H1 (cell line): ENCODE results near the gene DICER1. TPM values are rescaled to one million over a fixed set of nuclear protein-coding genes. Genes with fewer than 3 reads are reported as not detected.
"Not testable (repeated sequence)": the region's sequence is repeated elsewhere in the genome, so short reads cannot be mapped to it uniquely, and the experiment has no call there.

ENCODE experiments used
- CTCF ChIA-PET: fragments of 300-600 bp; sonication (Branson Sonifier 250); formaldehyde crosslinking; loops from one replicate; lab custom pipeline; 2021; ENCODE audit not compliant: partially characterized antibody; lab: Charles Lee
- POLR2A ChIA-PET: fragments of 300-600 bp; sonication (Branson Sonifier 250); formaldehyde crosslinking; loops from one replicate; lab custom pipeline; 2021; ENCODE audit warnings: inconsistent platforms; ENCODE audit not compliant: partially characterized antibody; lab: Charles Lee
- DNase-seq, 2 experiments: peaks; one replicate each; pipeline versions ENCODE4 v3.0.0 to v3.0.0-alpha.2; 2010 to 2022; ENCODE audit warnings: low spot score in 2 of 2, low read depth in 1 of 2, mixed read lengths in 1 of 2
- FAIRE-seq: peaks from 2 replicates; lab custom pipeline; 2011; peaks lifted over from hg19 to GRCh38; lab: Jason Lieb, UNC
- H2AFZ ChIP-seq: 2 replicates; pipeline ENCODE4 v1.8.1; 2012; ENCODE audit warnings: low read length, inconsistent platforms
- H2AK5ac ChIP-seq: 2 replicates; pipeline ENCODE4 v1.6.1; 2013; ENCODE audit warnings: low read depth, low read length
- H2BK120ac ChIP-seq: replicated peaks from 2 replicates; pipeline ENCODE3; 2013; ENCODE audit warnings: low read depth, low read length, inconsistent platforms
- H2BK12ac ChIP-seq: 2 replicates; pipeline ENCODE4 v1.6.1; 2013; ENCODE audit warnings: low read depth, low read length
- H2BK15ac ChIP-seq: 2 replicates; pipeline ENCODE4 v1.6.1; 2013; ENCODE audit warnings: low read length
- H2BK20ac ChIP-seq: 2 replicates; pipeline ENCODE4 v1.6.1; 2013; ENCODE audit warnings: low read length
- H2BK5ac ChIP-seq: 2 replicates; pipeline ENCODE4 v1.6.1; 2013; ENCODE audit warnings: low read depth, low read length
- H3K14ac ChIP-seq: 2 replicates; pipeline ENCODE4 v1.6.1; 2013; ENCODE audit warnings: inconsistent platforms; ENCODE audit not compliant: insufficient read length
- H3K18ac ChIP-seq: 2 replicates; pipeline ENCODE4 v1.6.1; 2013; ENCODE audit warnings: low read length; ENCODE audit errors: extremely low read depth
- H3K23ac ChIP-seq: 2 replicates; pipeline ENCODE4 v1.6.1; 2013; ENCODE audit warnings: inconsistent platforms; ENCODE audit not compliant: insufficient read length
- H3K23me2 ChIP-seq: 2 replicates; pipeline ENCODE4 v1.6.1; 2013; ENCODE audit warnings: low read depth, low read length
- H3K27ac ChIP-seq: 2 replicates; pipeline ENCODE4 v1.6.1; 2011; ENCODE audit warnings: low read depth, low read length, inconsistent platforms
- H3K27me3 ChIP-seq, 4 experiments: replicated peaks in 1 of 4; 1 replicate in 1 of 4; 2 replicates in 3 of 4; pipeline versions ENCODE4 v1.6.1 to v1.8.1; 2011 to 2013; ENCODE audit warnings: low read length in 3 of 4, mild to moderate bottlenecking in 3 of 4, inconsistent platforms in 2 of 4, mixed read lengths in 2 of 4, moderate library complexity in 1 of 4; ENCODE audit not compliant: control insufficient read depth in 3 of 4, insufficient read depth in 3 of 4; ENCODE audit errors: extremely low read depth in 1 of 4
- H3K36me3 ChIP-seq, 4 experiments: 2 replicates each; pipeline versions ENCODE4 v1.6.1 to v1.8.1; 2011 to 2013; ENCODE audit warnings: mild to moderate bottlenecking in 4 of 4, low read length in 3 of 4, moderate library complexity in 2 of 4, control low read depth in 1 of 4, inconsistent platforms in 1 of 4; ENCODE audit not compliant: insufficient read depth in 4 of 4, control insufficient read depth in 2 of 4
- H3K4ac ChIP-seq: replicated peaks from 2 replicates; pipeline ENCODE3; 2013; ENCODE audit warnings: low read length, low read depth, mixed read lengths, inconsistent platforms; ENCODE audit not compliant: insufficient read length
- H3K4me1 ChIP-seq, 4 experiments: replicated peaks in 1 of 4; 1 replicate in 1 of 4; 2 replicates in 3 of 4; pipeline versions ENCODE4 v1.6.1 to v1.8.1; 2011 to 2013; ENCODE audit warnings: low read length in 3 of 4, inconsistent platforms in 2 of 4, mixed read lengths in 1 of 4; ENCODE audit not compliant: insufficient read depth in 4 of 4, control insufficient read depth in 3 of 4
- H3K4me2 ChIP-seq, 2 experiments: 2 replicates each; pipeline versions ENCODE4 v1.6.1 to v1.8.1; 2011 to 2013; ENCODE audit warnings: low read depth in 2 of 2, low read length in 2 of 2, control low read depth in 1 of 2, inconsistent platforms in 1 of 2, mild to moderate bottlenecking in 1 of 2; ENCODE audit not compliant: insufficient read depth in 1 of 2
- H3K4me3 ChIP-seq, 4 experiments: fragments of 200-600, 300-600 bp in 1 of 4; sonication (generic), shearing (Covaris generic), sonication (Bioruptor Twin) in 1 of 4; 2 replicates each; pipeline versions ENCODE4 v1.5.1 to v1.8.1; 2011 to 2016; ENCODE audit warnings: low read length in 4 of 4, low read depth in 3 of 4, control low read depth in 2 of 4, inconsistent platforms in 2 of 4, mild to moderate bottlenecking in 2 of 4, mixed read lengths in 1 of 4, moderate library complexity in 1 of 4; ENCODE audit not compliant: insufficient read depth in 2 of 4; ENCODE audit errors: extremely low read depth in 1 of 4
- H3K56ac ChIP-seq: replicated peaks from 2 replicates; pipeline ENCODE3; 2013; ENCODE audit warnings: low read depth, mild to moderate bottlenecking, mixed read lengths, low read length, inconsistent platforms; ENCODE audit not compliant: insufficient read length
- H3K79me1 ChIP-seq: 2 replicates; pipeline ENCODE4 v1.6.1; 2013; ENCODE audit warnings: low read depth, low read length, control low read depth
- H3K79me2 ChIP-seq, 2 experiments: 2 replicates each; pipeline versions ENCODE4 v1.6.1 to v1.8.1; 2012 to 2013; ENCODE audit warnings: low read length in 2 of 2, mild to moderate bottlenecking in 2 of 2, inconsistent platforms in 1 of 2; ENCODE audit not compliant: insufficient read depth in 2 of 2, control insufficient read depth in 1 of 2
- H3K9ac ChIP-seq, 4 experiments: replicated peaks in 1 of 4; 1 replicate in 1 of 4; 2 replicates in 3 of 4; pipeline versions ENCODE4 v1.6.1 to v1.8.1; 2011 to 2013; ENCODE audit warnings: low read depth in 3 of 4, low read length in 3 of 4, control low read depth in 2 of 4, mild to moderate bottlenecking in 2 of 4, moderate library complexity in 2 of 4, inconsistent platforms in 1 of 4; ENCODE audit errors: extremely low read depth in 1 of 4
- H3K9me3 ChIP-seq, 2 experiments: 2 replicates each; pipeline versions ENCODE4 v1.6.1 to v1.8.1; 2012 to 2013; ENCODE audit warnings: mild to moderate bottlenecking in 2 of 2, moderate library complexity in 2 of 2, control low read depth in 1 of 2, inconsistent platforms in 1 of 2, low read depth in 1 of 2, low read length in 1 of 2, mixed read lengths in 1 of 2; ENCODE audit not compliant: insufficient read depth in 2 of 2
- H4K20me1 ChIP-seq, 2 experiments: replicated peaks in 1 of 2; 2 replicates each; pipeline versions ENCODE3 to v1.8.1; 2011 to 2013; ENCODE audit warnings: inconsistent platforms in 2 of 2, low read length in 2 of 2, mild to moderate bottlenecking in 1 of 2; ENCODE audit not compliant: insufficient read depth in 2 of 2, control insufficient read depth in 1 of 2
- H4K5ac ChIP-seq: 2 replicates; pipeline ENCODE4 v1.6.1; 2013; ENCODE audit warnings: low read length, low read depth, mixed read lengths, inconsistent platforms; ENCODE audit not compliant: insufficient read length
- H4K8ac ChIP-seq: 2 replicates; pipeline ENCODE4 v1.8.0; 2013; ENCODE audit warnings: mild to moderate bottlenecking, moderate library complexity, low read length, inconsistent platforms; ENCODE audit not compliant: insufficient read depth; ENCODE audit errors: extremely low read depth
- H4K91ac ChIP-seq: replicated peaks from 2 replicates; pipeline ENCODE3; 2013; ENCODE audit warnings: low read length, mixed read lengths, inconsistent platforms; ENCODE audit not compliant: insufficient read length
- WGBS, 2 experiments: shearing (Covaris generic) in 1 of 2; methylation state at CpG; one replicate each; pipeline versions ENCODE4 v1.1.6 to v1.1.7; 2013 to 2015; ENCODE audit warnings: low lambda C conversion rate in 2 of 2, mixed read lengths in 2 of 2, inconsistent platforms in 1 of 2, low coverage in 1 of 2, missing lambda C conversion rate in 1 of 2; ENCODE audit not compliant: insufficient replicate concordance in 2 of 2, insufficient coverage in 1 of 2, insufficient read length in 1 of 2; ENCODE audit errors: extremely low coverage in 1 of 2, missing lambda C conversion rate in 1 of 2; 5-methylcytosine and 5-hydroxymethylcytosine counted together
- polyA plus RNA-seq, 7 experiments: library from polyadenylated mRNA; depleted of rRNA in 3 of 7; stranded (reverse) in 5 of 7; unstranded in 2 of 7; fragments of >200 nt in 5 of 7; fragments of 200-250 nt in 2 of 7; gene quantifications; 1 replicate in 5 of 7; 2 replicates in 1 of 7; 4 replicates in 1 of 7; pipeline versions ENCODE4 v1.2.1 to v1.2.3, GENCODE V29; 2011 to 2013; ENCODE audit warnings: missing spikeins in 2 of 7, mixed read lengths in 2 of 7
- total RNA-seq: library from RNA; stranded (reverse); fragmentation: NEBNext Ultra II Directional; extraction: Animal tissue kit (Norgen Biotek cat#: 25700); gene quantifications from 2 replicates; pipeline ENCODE4 v1.2.1, GENCODE V29; 2021

The DICER1 gene
- total and polyA plus RNA-seq, 2 of the 8 experiments (the other 6 are each of a cell fraction or from before 2014, with no cell fraction given): 11.9 to 61.8 TPM

DNA sequence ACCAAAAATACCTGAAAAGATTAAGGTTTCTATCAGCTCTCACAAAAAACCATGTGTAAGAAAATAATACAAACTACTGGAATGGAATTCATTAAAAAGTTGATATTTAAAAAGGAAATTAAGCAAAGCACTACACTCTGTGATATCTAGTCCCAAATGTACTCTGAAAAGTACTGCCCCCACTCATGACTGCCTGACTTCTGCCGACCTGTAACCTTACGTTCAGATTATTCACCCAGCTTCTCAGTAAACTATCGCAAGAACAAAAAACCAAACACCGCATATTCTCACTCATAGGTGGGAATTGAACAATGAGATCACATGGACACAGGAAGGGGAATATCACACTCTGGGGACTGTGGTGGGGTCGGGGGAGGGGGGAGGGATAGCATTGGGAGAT lies 18.9 kb downstream of the DICER1 start:
- not testable (repeated sequence) for H3K14ac ChIP-seq, H3K36me3 ChIP-seq, H2BK5ac ChIP-seq, H3K23me2 ChIP-seq, H3K4me3 ChIP-seq, H2AFZ ChIP-seq, H4K20me1 ChIP-seq, H2BK12ac ChIP-seq, DNase-seq, H3K23ac ChIP-seq, H3K9ac ChIP-seq, H3K27ac ChIP-seq, H3K4ac ChIP-seq, H4K91ac ChIP-seq, H2BK20ac ChIP-seq, H3K4me2 ChIP-seq, H2BK15ac ChIP-seq, H4K5ac ChIP-seq, H2AK5ac ChIP-seq, H4K8ac ChIP-seq, H2BK120ac ChIP-seq, H3K56ac ChIP-seq, H3K9me3 ChIP-seq, FAIRE-seq, H3K27me3 ChIP-seq, H3K18ac ChIP-seq, H3K79me1 ChIP-seq
- POLR2A ChIA-PET: interaction anchor here (1.0 to 1.5 kb wide), 4 partner anchors 19 to 368 kb away, joined by 3 to 5 read pairs (median 3); partner anchors contain the start of genes DICER1 and GSC
- peaks cover 2 to 14% (median 7%) of the 10 kb centered on the region in 4 experiments; a peak in 5 of 7 replicates for H3K4me1 ChIP-seq
- CTCF ChIA-PET: interaction anchor here (0.7 to 0.9 kb wide), 2 partner anchors 19 to 131 kb away, joined by 3 to 4 read pairs; no protein-coding TSS in a partner anchor
- peaks cover 6 to 92% of the 10 kb centered on the region in 2 experiments; a peak in 3 of 4 replicates for H3K79me2 ChIP-seq
- WGBS, 2 experiments: 90% methylated on average over 4 of the region's 5 CpGs; no CpG with 5 or more reads in 1 of the 2 experiments
